ENCODE measurements around the gene TNFRSF11A.

GRCh38 chr18:62436636-62437234, 111.6 kb downstream of the TNFRSF11A start:
- TF ChIP-seq CTCF (IDR thresholded peaks at IDR 0.05; ENCODE audit: poor library complexity) (no peak), EZH2 (IDR thresholded peaks at IDR 0.05; ENCODE audit: borderline replicate concordance) (no peak)

Measured in hepatocyte (in vitro differentiated cells).